MCF 10A (cell line): ENCODE data around the gene BTN3A1. TPM values are rescaled to one million over a fixed set of nuclear protein-coding genes. Genes with fewer than 3 reads are reported as not detected.
A peak's percentile ranks its signal among the peaks of the same experiment; 100 is the strongest.

Experiments used
- BruUV-seq: library from RNA; stranded (reverse); fragments of 400-500 nt; replicated peaks from 2 replicates; lab custom pipeline; 2021; lab: Mats Ljungman, UMichigan
- CTCF ChIA-PET: fragments of 300-600 bp; sonication (Branson Sonifier 250); formaldehyde crosslinking; extraction: SDS; loops from one replicate; lab custom pipeline; 2021; ENCODE audit warnings: antibody characterized with exemption, inconsistent platforms; lab: Yijun Ruan, JAX
- POLR2A ChIA-PET: fragments of 300-600, 350-650 bp; sonication (Branson Sonifier 250); formaldehyde crosslinking; extraction: SDS; loops from one replicate; lab custom pipeline; 2020; ENCODE audit warnings: antibody characterized with exemption, inconsistent platforms; lab: Yijun Ruan, JAX
- DNase-seq: peaks from one replicate; pipeline ENCODE4 v3.0.0-alpha.2; 2018; ENCODE audit not compliant: unreplicated experiment
- H3K27ac Mint-ChIP-seq: one replicate; pipeline ENCODE4 v1.8.0; 2022; ENCODE audit warnings: mild to moderate bottlenecking, low read depth, mixed read lengths; ENCODE audit not compliant: unreplicated experiment
- H3K27me3 Mint-ChIP-seq: one replicate; pipeline ENCODE4 v1.8.0; 2022; ENCODE audit warnings: mixed read lengths; ENCODE audit not compliant: insufficient read depth, unreplicated experiment
- H3K36me3 Mint-ChIP-seq: one replicate; pipeline ENCODE4 v1.8.0; 2022; ENCODE audit warnings: mild to moderate bottlenecking, moderate library complexity, mixed read lengths; ENCODE audit not compliant: insufficient read depth, unreplicated experiment
- H3K4me1 Mint-ChIP-seq: one replicate; pipeline ENCODE4 v1.8.0; 2022; ENCODE audit warnings: mixed read lengths; ENCODE audit not compliant: insufficient read depth, unreplicated experiment
- H3K4me3 Mint-ChIP-seq: one replicate; pipeline ENCODE4 v1.8.0; 2022; ENCODE audit warnings: mild to moderate bottlenecking, moderate library complexity, mixed read lengths; ENCODE audit not compliant: unreplicated experiment
- H3K9me3 Mint-ChIP-seq: one replicate; pipeline ENCODE4 v1.8.0; 2022; ENCODE audit warnings: mixed read lengths; ENCODE audit not compliant: unreplicated experiment
- intact Hi-C: fragments of 100-400 bp; cut with micrococcal nuclease; formaldehyde crosslinking; loops from 2 replicates; pipeline ENCODE4 v1.14.1; 2022
- total RNA-seq: library from RNA; stranded (reverse); gene quantifications from 2 replicates; pipeline ENCODE4 v1.2.3, GENCODE V29; 2022
- TF ChIP-seq, protein P1 (sequence below): fragments of 200-600 bp; IDR thresholded peaks from one replicate; pipeline ENCODE4 v1.8.0; 2022; ENCODE audit warnings: antibody characterized with exemption, mild to moderate bottlenecking; ENCODE audit not compliant: unreplicated experiment

BTN3A1 gene
- total RNA-seq, 1 experiment from 2014 or later = 8.0 TPM

GRCh38 chr6:26436018-26436417 lies 33.9 kb downstream of the BTN3A1 start:
- DNase-seq = no peak
- ChIA-PET POLR2A (no interaction called here), CTCF (no interaction called here)
- no peaks in the 10 kb centered on the region for H3K27me3 Mint-ChIP-seq
- peaks cover 33% of the 10 kb centered on the region for H3K4me1 Mint-ChIP-seq
- peaks cover 12% of the 10 kb centered on the region for H3K9me3 Mint-ChIP-seq
- intact Hi-C loops = no loop called here
- no peak overlapping the region for H3K4me3 Mint-ChIP-seq
- no peak overlapping the region for H3K27ac Mint-ChIP-seq
- peaks cover 14% of the 10 kb centered on the region for H3K36me3 Mint-ChIP-seq
- TF ChIP-seq, protein P1, sequence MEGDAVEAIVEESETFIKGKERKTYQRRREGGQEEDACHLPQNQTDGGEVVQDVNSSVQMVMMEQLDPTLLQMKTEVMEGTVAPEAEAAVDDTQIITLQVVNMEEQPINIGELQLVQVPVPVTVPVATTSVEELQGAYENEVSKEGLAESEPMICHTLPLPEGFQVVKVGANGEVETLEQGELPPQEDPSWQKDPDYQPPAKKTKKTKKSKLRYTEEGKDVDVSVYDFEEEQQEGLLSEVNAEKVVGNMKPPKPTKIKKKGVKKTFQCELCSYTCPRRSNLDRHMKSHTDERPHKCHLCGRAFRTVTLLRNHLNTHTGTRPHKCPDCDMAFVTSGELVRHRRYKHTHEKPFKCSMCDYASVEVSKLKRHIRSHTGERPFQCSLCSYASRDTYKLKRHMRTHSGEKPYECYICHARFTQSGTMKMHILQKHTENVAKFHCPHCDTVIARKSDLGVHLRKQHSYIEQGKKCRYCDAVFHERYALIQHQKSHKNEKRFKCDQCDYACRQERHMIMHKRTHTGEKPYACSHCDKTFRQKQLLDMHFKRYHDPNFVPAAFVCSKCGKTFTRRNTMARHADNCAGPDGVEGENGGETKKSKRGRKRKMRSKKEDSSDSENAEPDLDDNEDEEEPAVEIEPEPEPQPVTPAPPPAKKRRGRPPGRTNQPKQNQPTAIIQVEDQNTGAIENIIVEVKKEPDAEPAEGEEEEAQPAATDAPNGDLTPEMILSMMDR = no peak
- BruUV-seq = no TSS peak

- Mint-ChIP-seq H3K4me1 (peaks cover 18% of the 10 kb centered on the region), H3K36me3 (peaks cover 14% of the 10 kb centered on the region), H3K4me3 (no peak overlapping the region), H3K9me3 (peaks cover 12% of the 10 kb centered on the region), H3K27me3 (no peaks in the 10 kb centered on the region), H3K27ac (no peak overlapping the region)
- intact Hi-C loops = no loop called here
- TF ChIP-seq, protein P1 = no peak
- CTCF ChIA-PET = no interaction called here
- POLR2A ChIA-PET = no interaction called here
- DNase-seq = no peak
- no TSS peak for BruUV-seq
Observed at GRCh38 chr6:26437550-26437949, 35.5 kb downstream of the BTN3A1 start.

- Mint-ChIP-seq H3K27me3 (no peaks in the 10 kb centered on the region), H3K4me1 (peaks cover 15% of the 10 kb centered on the region), H3K27ac (no peak overlapping the region), H3K36me3 (peaks cover 14% of the 10 kb centered on the region), H3K4me3 (no peak overlapping the region), H3K9me3 (peaks cover 12% of the 10 kb centered on the region)
- ChIA-PET POLR2A (interaction anchor here (0.7 to 1.6 kb wide), 2 partner anchors 8 to 14 kb away, joined by 3 to 4 read pairs; no protein-coding TSS in a partner anchor), CTCF (no interaction called here)
- DNase-seq = no peak
- intact Hi-C loops = no loop called here
- TF ChIP-seq, protein P1 = no peak
- BruUV-seq = no TSS peak
Observed at GRCh38 chr6:26438000-26438399, 35.9 kb downstream of the BTN3A1 start.

GRCh38 chr6:26439151-26440125 lies 37.4 kb downstream of the BTN3A1 start:
- POLR2A ChIA-PET = interaction anchor here (0.5 to 1.6 kb wide), 8 partner anchors 15 to 126 kb away, joined by 3 to 9 read pairs (median 3); no protein-coding TSS in a partner anchor
- Mint-ChIP-seq H3K36me3 (peaks cover 9% of the 10 kb centered on the region), H3K4me3 (peak overlapping the region; percentile 85), H3K9me3 (peaks cover 4% of the 10 kb centered on the region), H3K27me3 (no peaks in the 10 kb centered on the region), H3K4me1 (peaks cover 15% of the 10 kb centered on the region), H3K27ac (peak overlapping the region; percentile 89)
- CTCF ChIA-PET = no interaction called here
- TF ChIP-seq, protein P1 = no peak
- intact Hi-C loops = loop anchor here (1.0 to 2.0 kb wide), 2 partner anchors 17 to 98 kb away; partner anchors contain the start of gene BTN2A1
- TSS peak; percentile 56 for BruUV-seq
- DNase-seq = no peak
